HG03103 (cell line): ENCODE results near the gene THOC5.
"Not testable (repeated sequence)": the region's sequence is repeated elsewhere in the genome, so short reads cannot be mapped to it uniquely, and the experiment has no call there.

Source experiments
- ATAC-seq: cut with Tn5 transposase; IDR thresholded peaks from one replicate; pipeline ENCODE4 v1.9.1; 2021; ENCODE audit warnings: low read depth; ENCODE audit not compliant: unreplicated experiment

The THOC5 gene

GRCh38 chr22:29553351-29554224 lies at the start of gene THOC5:
Gene THOC5, minus strand, starts transcription at chr22:29553757. Its CDS starts 4,610 bp downstream, at chr22:29549147.
- ATAC-seq: peak; percentile 88

GRCh38 chr22:29598684-29599020 lies 45.1 kb upstream of the THOC5 start:
- no peak for ATAC-seq

GRCh38 chr22:29597871-29598683 lies 44.5 kb upstream of the THOC5 start:
- not testable (repeated sequence) for ATAC-seq

- ATAC-seq: no peak
Observed at GRCh38 chr22:29596408-29596807, 42.9 kb upstream of the THOC5 start.

GRCh38 chr22:29594447-29594846 lies 40.9 kb upstream of the THOC5 start:
- not testable (repeated sequence) for ATAC-seq

- no peak for ATAC-seq
Observed at GRCh38 chr22:29593923-29594322, 40.4 kb upstream of the THOC5 start.

- ATAC-seq: no peak
Observed at GRCh38 chr22:29587938-29588699, 34.6 kb upstream of the THOC5 start.

- ATAC-seq: not testable (repeated sequence)
Observed at GRCh38 chr22:29586193-29586705, 32.7 kb upstream of the THOC5 start.

- no peak for ATAC-seq
Observed at GRCh38 chr22:29584975-29585374, 31.4 kb upstream of the THOC5 start.

- no peak for ATAC-seq
Observed at GRCh38 chr22:29581799-29582198, 28.2 kb upstream of the THOC5 start.

- no peak for ATAC-seq
Observed at GRCh38 chr22:29580200-29580810, 26.7 kb upstream of the THOC5 start.

- ATAC-seq: no peak
Observed at GRCh38 chr22:29578462-29579200, 25.1 kb upstream of the THOC5 start.

- no peak for ATAC-seq
Observed at GRCh38 chr22:29574762-29575450, 21.3 kb upstream of the THOC5 start.

GRCh38 chr22:29570912-29571549 lies 17.5 kb upstream of the THOC5 start:
- no peak for ATAC-seq

- ATAC-seq: no peak
Observed at GRCh38 chr22:29570456-29570855, 16.9 kb upstream of the THOC5 start.

GRCh38 chr22:29569011-29569678 lies 15.6 kb upstream of the THOC5 start:
- no peak for ATAC-seq

- ATAC-seq: no peak
Observed at GRCh38 chr22:29567338-29567737, 13.8 kb upstream of the THOC5 start.

GRCh38 chr22:29566513-29566912 lies 13.0 kb upstream of the THOC5 start:
- ATAC-seq: not testable (repeated sequence)
